Thyroid gland (tissue), 4 donors: ENCODE data around the gene JAG1.
A peak's percentile ranks its signal among the peaks of the same experiment; 100 is the strongest.

Experiments used
- CTCF ChIP-seq, 6 experiments: fragments of 200-600 bp in 3 of 6; fragments of 450-650 bp in 3 of 6; sonication (generic) in 3 of 6; IDR thresholded peaks; one replicate each; pipeline ENCODE4 v1.5.1; 2016 to 2019; ENCODE audit warnings: antibody characterized with exemption in 6 of 6, mild to moderate bottlenecking in 2 of 6, inconsistent platforms in 1 of 6, moderate library complexity in 1 of 6
- POLR2A ChIP-seq, 2 donors: fragments of 450-650 bp; IDR thresholded peaks; one replicate each; pipeline ENCODE4 v1.6.1; 2017; ENCODE audit warnings: antibody characterized with exemption in 2 of 2, mild to moderate bottlenecking in 2 of 2, moderate library complexity in 1 of 2

DNA sequence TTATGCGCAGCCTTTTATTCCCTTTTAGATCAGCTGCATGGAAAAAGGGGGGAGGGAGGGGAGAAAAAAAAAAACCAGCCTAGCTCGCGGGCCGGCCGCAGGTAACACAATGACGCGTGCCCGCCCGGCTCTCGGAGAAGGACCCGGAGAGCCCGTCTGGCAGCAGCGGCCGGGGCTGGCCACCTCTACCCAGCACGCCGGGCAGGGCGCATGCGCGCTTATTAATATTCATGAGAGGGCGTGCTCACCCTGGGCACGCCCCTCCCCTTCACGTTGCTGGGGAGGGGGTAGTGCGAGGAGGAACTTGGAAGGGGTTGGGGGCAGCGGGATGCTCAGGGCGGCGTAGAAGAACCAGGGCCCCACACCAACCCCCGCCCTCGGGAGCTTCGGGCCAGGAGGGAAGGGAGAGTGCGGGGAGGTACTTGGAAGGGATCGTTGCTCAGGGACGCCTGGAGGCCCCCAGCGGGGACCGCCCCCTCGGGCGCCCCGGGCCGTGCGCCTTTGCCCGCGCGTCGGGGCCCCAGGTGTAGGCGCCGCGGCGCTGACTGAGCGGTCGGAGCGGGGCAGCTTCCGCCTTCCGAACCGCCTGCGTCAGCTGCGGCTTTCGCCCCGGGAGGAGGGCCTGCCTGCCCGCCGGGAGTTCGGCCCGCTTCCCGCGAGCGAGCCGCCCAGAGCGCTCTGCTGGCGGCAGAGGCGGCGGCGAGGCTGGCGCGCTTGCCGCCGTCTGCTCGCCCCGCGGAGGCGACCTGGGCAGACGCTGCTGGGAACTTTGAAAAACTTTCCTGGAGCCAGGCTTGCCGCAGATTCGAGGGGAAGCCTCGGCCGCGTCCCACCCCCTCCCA is at the start of gene JAG1:
- TF ChIP-seq CTCF (IDR thresholded peaks at IDR 0.05): no peak
- TF ChIP-seq POLR2A (IDR thresholded peaks at IDR 0.05): peak; percentile 88 to 96
